Osteocyte (in vitro differentiated cells): Measurements from ENCODE around the gene TCEANC2. TPM values are rescaled to one million over a fixed set of nuclear protein-coding genes. Genes with fewer than 3 reads are reported as not detected.
A peak's percentile ranks its signal among the peaks of the same experiment; 100 is the strongest.

Experiments
- DNase-seq: peaks from one replicate; pipeline ENCODE4 v3.0.0; 2021; ENCODE audit warnings: mixed read lengths; ENCODE audit not compliant: unreplicated experiment; ENCODE audit errors: extremely low spot score
- H3K27ac Mint-ChIP-seq: one replicate; pipeline ENCODE4 v1.8.0; 2021; ENCODE audit warnings: mild to moderate bottlenecking, mixed read lengths; ENCODE audit not compliant: unreplicated experiment
- H3K27me3 Mint-ChIP-seq: one replicate; pipeline ENCODE4 v1.8.0; 2021; ENCODE audit warnings: mixed read lengths; ENCODE audit not compliant: unreplicated experiment
- H3K36me3 Mint-ChIP-seq: one replicate; pipeline ENCODE4 v1.8.0; 2021; ENCODE audit warnings: mixed read lengths; ENCODE audit not compliant: unreplicated experiment
- H3K4me1 Mint-ChIP-seq: one replicate; pipeline ENCODE4 v1.8.0; 2021; ENCODE audit warnings: mixed read lengths; ENCODE audit not compliant: unreplicated experiment
- H3K4me3 Mint-ChIP-seq: one replicate; pipeline ENCODE4 v1.8.0; 2021; ENCODE audit warnings: mild to moderate bottlenecking, moderate library complexity, mixed read lengths; ENCODE audit not compliant: unreplicated experiment
- H3K9me3 Mint-ChIP-seq: one replicate; pipeline ENCODE4 v1.8.0; 2021; ENCODE audit warnings: mixed read lengths; ENCODE audit not compliant: unreplicated experiment
- CTCF ChIP-seq: fragments of 200-600 bp; sonication (generic); IDR thresholded peaks from 2 replicates; pipeline ENCODE4 v1.5.0; 2021; ENCODE audit warnings: antibody characterized with exemption, mild to moderate bottlenecking, moderate library complexity
- total RNA-seq: library from RNA; stranded (reverse); gene quantifications from 2 replicates; pipeline ENCODE4 v1.2.1, GENCODE V29; 2021

Gene TCEANC2
- total RNA-seq, 1 donor from 2014 or later: 3.9 TPM

- TF ChIP-seq CTCF: no peak
- Mint-ChIP-seq H3K27ac (no peak overlapping the region), H3K4me1 (peaks cover 10% of the 10 kb centered on the region), H3K36me3 (no peaks in the 10 kb centered on the region), H3K27me3 (peaks cover 4% of the 10 kb centered on the region), H3K9me3 (no peaks in the 10 kb centered on the region), H3K4me3 (peak overlapping the region; percentile 50)
- DNase-seq: no peak
Measured at GRCh38 chr1:54122135-54122751, 68.8 kb downstream of the TCEANC2 start.

- H3K9me3 Mint-ChIP-seq: no peaks in the 10 kb centered on the region
- peaks cover 10% of the 10 kb centered on the region for H3K4me1 Mint-ChIP-seq
- no peak for TF ChIP-seq CTCF
- no peak for DNase-seq
- H3K36me3 Mint-ChIP-seq: no peaks in the 10 kb centered on the region
- no peak overlapping the region for H3K4me3 Mint-ChIP-seq
- peaks cover 12% of the 10 kb centered on the region for H3K27me3 Mint-ChIP-seq
- no peak overlapping the region for H3K27ac Mint-ChIP-seq
Measured at GRCh38 chr1:54122992-54123391, 69.6 kb downstream of the TCEANC2 start.

- TF ChIP-seq CTCF: no peak
- no peaks in the 10 kb centered on the region for H3K36me3 Mint-ChIP-seq
- H3K4me3 Mint-ChIP-seq: no peak overlapping the region
Measured at GRCh38 chr1:54124472-54124871, 71.1 kb downstream of the TCEANC2 start.

GRCh38 chr1:54124906-54125305 is 71.5 kb downstream of the TCEANC2 start:
- Mint-ChIP-seq H3K4me3 (no peak overlapping the region), H3K4me1 (peaks cover 10% of the 10 kb centered on the region), H3K36me3 (no peaks in the 10 kb centered on the region), H3K9me3 (no peaks in the 10 kb centered on the region), H3K27ac (no peak overlapping the region), H3K27me3 (peaks cover 16% of the 10 kb centered on the region)
- TF ChIP-seq CTCF: no peak
- no peak for DNase-seq

More at GRCh38 chr1:54124472-54124871, 71.1 kb downstream of the TCEANC2 start:
- H3K4me1 Mint-ChIP-seq: peaks cover 10% of the 10 kb centered on the region
- H3K9me3 Mint-ChIP-seq: no peaks in the 10 kb centered on the region
- DNase-seq: no peak
- H3K27me3 Mint-ChIP-seq: peaks cover 16% of the 10 kb centered on the region
- no peak overlapping the region for H3K27ac Mint-ChIP-seq

GRCh38 chr1:54125386-54126070 is 72.1 kb downstream of the TCEANC2 start:
- H3K27ac Mint-ChIP-seq: no peak overlapping the region
- no peaks in the 10 kb centered on the region for H3K9me3 Mint-ChIP-seq
- DNase-seq: no peak
- peaks cover 17% of the 10 kb centered on the region for H3K27me3 Mint-ChIP-seq
- H3K4me3 Mint-ChIP-seq: no peak overlapping the region
- no peaks in the 10 kb centered on the region for H3K36me3 Mint-ChIP-seq
- peaks cover 10% of the 10 kb centered on the region for H3K4me1 Mint-ChIP-seq
- peak; percentile 57 for TF ChIP-seq CTCF
